HepG2 (cell line): ENCODE measurements around the gene GTF2A1L. TPM values are rescaled to one million over a fixed set of nuclear protein-coding genes. Genes with fewer than 3 reads are reported as not detected.

Experiments
- ATAC-seq: fragments of 200-7000 bp; cut with Tn5 transposase; 3 replicates; pipeline ENCODE4 v1.9.1; 2020; ENCODE audit warnings: mild to moderate bottlenecking, moderate library complexity
- BruUV-seq: library from RNA; stranded (reverse); fragments of 400-500 nt; replicated peaks from 2 replicates; lab custom pipeline; 2021; lab: Mats Ljungman, UMichigan
- CTCF ChIA-PET: fragments of 300-600 bp; formaldehyde crosslinking; extraction: SDS; loops from one replicate; lab custom pipeline; 2021; ENCODE audit warnings: low total read pairs, inconsistent platforms, low intra/inter-chr PET ratio; lab: Yijun Ruan, JAX
- POLR2A ChIA-PET: fragments of 350-600 bp; sonication (Branson Sonifier 250); formaldehyde crosslinking; loops from one replicate; lab custom pipeline; 2020; ENCODE audit warnings: antibody characterized with exemption, inconsistent platforms; lab: Yijun Ruan, JAX
- DNase-seq: peaks from one replicate; pipeline ENCODE4 v3.0.0-alpha.2; 2015; ENCODE audit warnings: low spot score
- FAIRE-seq: peaks from 3 replicates; lab custom pipeline; 2011; peaks lifted over from hg19 to GRCh38; lab: Jason Lieb, UNC
- H2AFZ ChIP-seq: one replicate; pipeline ENCODE4 v1.6.1; 2011; ENCODE audit warnings: low read length, inconsistent platforms
- H3K27ac ChIP-seq: fragments of 300-600 bp; 3 replicates; pipeline ENCODE4 v1.8.0; 2011; ENCODE audit warnings: mixed run types, mild to moderate bottlenecking, mixed read lengths, low read length, inconsistent platforms; ENCODE audit not compliant: insufficient read depth; ENCODE audit errors: extremely low read length
- H3K27me3 ChIP-seq, 2 experiments: fragments of 200-600 bp in 1 of 2; 2 replicates in 1 of 2; 3 replicates in 1 of 2; pipeline versions ENCODE4 v1.6.0 to v1.8.0; 2011; ENCODE audit warnings: low read length in 2 of 2, mild to moderate bottlenecking in 2 of 2, moderate library complexity in 2 of 2, inconsistent platforms in 1 of 2; ENCODE audit not compliant: insufficient read depth in 2 of 2, control insufficient read depth in 1 of 2
- H3K36me3 ChIP-seq, 2 experiments: fragments of 200-600 bp in 1 of 2; replicated peaks in 1 of 2; 2 replicates in 1 of 2; 3 replicates in 1 of 2; pipeline versions ENCODE4 v1.5.1 to v1.8.0; 2011; ENCODE audit warnings: low read length in 2 of 2, inconsistent platforms in 1 of 2; ENCODE audit not compliant: insufficient read depth in 2 of 2, control insufficient read depth in 1 of 2
- H3K4me1 ChIP-seq: 2 replicates; pipeline ENCODE4 v1.5.1; 2012; ENCODE audit warnings: low read length, inconsistent platforms; ENCODE audit not compliant: insufficient read depth
- H3K4me2 ChIP-seq: 2 replicates; pipeline ENCODE4 v1.6.0; 2011; ENCODE audit warnings: low read depth, low read length, inconsistent platforms
- H3K4me3 ChIP-seq, 3 experiments: fragments of 200-600 bp in 1 of 3; sonication (generic), shearing (Covaris generic) in 1 of 3; replicated peaks in 1 of 3; 2 replicates each; pipeline ENCODE4 v1.5.1; 2011 to 2016; ENCODE audit warnings: low read length in 3 of 3, inconsistent platforms in 2 of 3, low read depth in 2 of 3, mild to moderate bottlenecking in 2 of 3, control low read depth in 1 of 3, mixed read lengths in 1 of 3; ENCODE audit not compliant: insufficient read depth in 1 of 3
- H3K79me2 ChIP-seq: one replicate; pipeline ENCODE4 v1.6.1; 2011; ENCODE audit warnings: low read length, inconsistent platforms; ENCODE audit not compliant: insufficient read depth
- H3K9ac ChIP-seq: 2 replicates; pipeline ENCODE4 v1.6.0; 2011; ENCODE audit warnings: mild to moderate bottlenecking, low read depth, low read length, inconsistent platforms; ENCODE audit not compliant: insufficient read depth
- H3K9me3 ChIP-seq: 2 replicates; pipeline ENCODE4 v1.5.1; 2012; ENCODE audit warnings: mild to moderate bottlenecking, low read length
- H4K20me1 ChIP-seq: 2 replicates; pipeline ENCODE4 v1.6.0; 2011; ENCODE audit warnings: inconsistent platforms, mild to moderate bottlenecking, low read length, moderate library complexity; ENCODE audit not compliant: insufficient read depth
- ARID2 ChIP-seq: sonication (generic); formaldehyde crosslinking; IDR thresholded peaks from 2 replicates; pipeline ENCODE4 v1.8.1; 2022; ENCODE audit warnings: mild to moderate bottlenecking, missing genetic modification reagents, borderline replicate concordance
- ATAD3A ChIP-seq: sonication (generic); formaldehyde crosslinking; IDR thresholded peaks from 2 replicates; pipeline ENCODE4 v1.4.0; 2020; ENCODE audit warnings: missing genetic modification reagents
- GATA4 ChIP-seq: sonication (generic); IDR thresholded peaks from 2 replicates; pipeline ENCODE4 v1.6.1; 2016; ENCODE audit warnings: antibody characterized with exemption, low read depth, borderline replicate concordance
- HES4 ChIP-seq: sonication (generic); formaldehyde crosslinking; IDR thresholded peaks from 2 replicates; pipeline ENCODE4 v1.9.0; 2021; ENCODE audit warnings: mild to moderate bottlenecking, missing genetic modification reagents, borderline replicate concordance
- HOXA3 ChIP-seq: sonication (generic); formaldehyde crosslinking; IDR thresholded peaks from 2 replicates; pipeline ENCODE4 v1.5.0; 2020; ENCODE audit warnings: missing genetic modification reagents
- MTF1 ChIP-seq: sonication (generic); formaldehyde crosslinking; IDR thresholded peaks from 2 replicates; pipeline ENCODE4 v1.5.0; 2020; ENCODE audit warnings: missing genetic modification reagents
- NR2F1 ChIP-seq, 2 experiments: fragments of 450-650 bp in 1 of 2; formaldehyde crosslinking in 1 of 2; IDR thresholded peaks; 2 replicates each; pipeline versions ENCODE4 v1.5.0 to v1.6.1; 2016 to 2020; ENCODE audit warnings: mild to moderate bottlenecking in 1 of 2, missing compliant biosample characterization in 1 of 2, missing genetic modification reagents in 1 of 2, moderate library complexity in 1 of 2
- TEAD3 ChIP-seq: optimal IDR thresholded peaks from 2 replicates; pipeline ENCODE3; 2016; ENCODE audit warnings: borderline replicate concordance
- ZBTB34 ChIP-seq: sonication (generic); formaldehyde crosslinking; IDR thresholded peaks from 2 replicates; pipeline ENCODE4 v1.8.0; 2022; ENCODE audit warnings: mild to moderate bottlenecking, missing genetic modification reagents
- ZC3H4 ChIP-seq: sonication (generic); formaldehyde crosslinking; IDR thresholded peaks from 2 replicates; pipeline ENCODE4 v1.4.0; 2020; ENCODE audit warnings: missing genetic modification reagents, borderline replicate concordance
- ZNF335 ChIP-seq: sonication (generic); formaldehyde crosslinking; IDR thresholded peaks from 2 replicates; pipeline ENCODE4 v1.4.0; 2020; ENCODE audit warnings: missing genetic modification reagents
- ZZZ3 ChIP-seq: sonication (generic); formaldehyde crosslinking; IDR thresholded peaks from 2 replicates; pipeline ENCODE4 v1.4.0; 2020; ENCODE audit warnings: missing genetic modification reagents, mild to moderate bottlenecking, borderline replicate concordance
- WGBS: methylation state at CpG from one replicate; pipeline ENCODE4 v1.1.6; 2017; ENCODE audit warnings: low lambda C conversion rate; 5-methylcytosine and 5-hydroxymethylcytosine counted together
- in situ Hi-C: cut with HindIII; loops from 2 replicates; pipeline ENCODE4 v1.10.0; 2017; ENCODE audit warnings: low pct_unique_long_range_greater_than_20kb; ENCODE audit not compliant: extremely low pct_ligation_motif_present
- intact Hi-C: fragments of 100-400 bp; cut with micrococcal nuclease; formaldehyde crosslinking; loops from one replicate; pipeline ENCODE4 v1.10.0; 2022; ENCODE audit not compliant: unreplicated experiment
- polyA plus RNA-seq, 8 experiments: library from polyadenylated mRNA; depleted of rRNA in 3 of 8; stranded (reverse) in 7 of 8; unstranded in 1 of 8; fragments of >200 nt; fragmentation: Illumina TruSeq in 4 of 8; extraction: Trizol in 4 of 8; gene quantifications; 2 replicates each; pipeline versions ENCODE4 v1.2.1 to v1.2.3, GENCODE V29; 2011 to 2016; ENCODE audit warnings: low read depth in 4 of 8, missing spikeins in 1 of 8, mixed read lengths in 1 of 8; ENCODE audit not compliant: insufficient read depth in 1 of 8
- total RNA-seq, 5 experiments: library from RNA; depleted of rRNA; stranded (reverse); fragments of >200 nt; fragmentation: Illumina TruSeq; extraction: Trizol; gene quantifications; 2 replicates each; pipeline ENCODE4 v1.2.3, GENCODE V29; 2016; ENCODE audit warnings: low read depth in 1 of 5
- TF ChIP-seq, protein P1 (sequence below): sonication (generic); formaldehyde crosslinking; IDR thresholded peaks from 2 replicates; pipeline ENCODE4 v1.9.0; 2021; ENCODE audit warnings: missing genetic modification reagents, borderline replicate concordance
- TF ChIP-seq, protein P2 (sequence below): sonication (generic); formaldehyde crosslinking; IDR thresholded peaks from 2 replicates; pipeline ENCODE4 v1.5.1; 2020; ENCODE audit warnings: missing genetic modification reagents, mild to moderate bottlenecking, borderline replicate concordance

Gene GTF2A1L
- total and polyA plus RNA-seq, 2 of the 13 experiments (the other 11 are each of a cell fraction or from before 2014, with no cell fraction given) = not detected

DNA sequence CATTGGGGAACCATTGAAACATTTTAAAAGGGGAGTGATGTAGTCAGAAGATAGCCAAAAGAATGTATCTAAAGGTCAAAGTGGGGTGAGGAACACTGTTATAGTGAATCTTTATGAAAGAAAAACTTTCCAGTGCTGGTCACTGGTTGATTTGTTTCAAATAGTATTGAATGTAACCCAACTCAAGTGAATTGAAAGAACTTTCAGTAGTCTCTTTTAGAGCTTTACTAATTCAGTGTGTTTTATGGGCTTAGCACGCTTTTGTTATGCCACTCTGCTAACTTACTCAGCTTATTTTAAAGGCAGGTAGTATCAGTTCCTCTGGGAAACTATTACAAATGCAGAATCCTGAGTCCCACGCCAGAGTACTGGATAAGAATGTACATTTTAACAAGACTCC lies 57.3 kb downstream of the GTF2A1L start:
- no peak for ATAC-seq
- CTCF ChIA-PET = no interaction called here
- Histone ChIP-seq H3K9ac (no peak overlapping the region), H2AFZ (no peak overlapping the region), H3K36me3 (no peaks in the 10 kb centered on the region), H3K27ac (no peak overlapping the region), H3K9me3 (no peaks in the 10 kb centered on the region), H3K27me3 (no peaks in the 10 kb centered on the region), H3K4me3 (no peak overlapping the region), H3K4me2 (no peak overlapping the region), H3K79me2 (no peaks in the 10 kb centered on the region), H3K4me1 (no peaks in the 10 kb centered on the region), H4K20me1 (no peaks in the 10 kb centered on the region)
- no peak for FAIRE-seq
- TF ChIP-seq, protein P1, sequence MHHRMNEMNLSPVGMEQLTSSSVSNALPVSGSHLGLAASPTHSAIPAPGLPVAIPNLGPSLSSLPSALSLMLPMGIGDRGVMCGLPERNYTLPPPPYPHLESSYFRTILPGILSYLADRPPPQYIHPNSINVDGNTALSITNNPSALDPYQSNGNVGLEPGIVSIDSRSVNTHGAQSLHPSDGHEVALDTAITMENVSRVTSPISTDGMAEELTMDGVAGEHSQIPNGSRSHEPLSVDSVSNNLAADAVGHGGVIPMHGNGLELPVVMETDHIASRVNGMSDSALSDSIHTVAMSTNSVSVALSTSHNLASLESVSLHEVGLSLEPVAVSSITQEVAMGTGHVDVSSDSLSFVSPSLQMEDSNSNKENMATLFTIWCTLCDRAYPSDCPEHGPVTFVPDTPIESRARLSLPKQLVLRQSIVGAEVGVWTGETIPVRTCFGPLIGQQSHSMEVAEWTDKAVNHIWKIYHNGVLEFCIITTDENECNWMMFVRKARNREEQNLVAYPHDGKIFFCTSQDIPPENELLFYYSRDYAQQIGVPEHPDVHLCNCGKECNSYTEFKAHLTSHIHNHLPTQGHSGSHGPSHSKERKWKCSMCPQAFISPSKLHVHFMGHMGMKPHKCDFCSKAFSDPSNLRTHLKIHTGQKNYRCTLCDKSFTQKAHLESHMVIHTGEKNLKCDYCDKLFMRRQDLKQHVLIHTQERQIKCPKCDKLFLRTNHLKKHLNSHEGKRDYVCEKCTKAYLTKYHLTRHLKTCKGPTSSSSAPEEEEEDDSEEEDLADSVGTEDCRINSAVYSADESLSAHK = no peak
- no peak for TF ChIP-seq ARID2 (CRISPR knock-in tag)
- no peak for TF ChIP-seq ZNF335 (CRISPR knock-in tag)
- no peak for TF ChIP-seq NR2F1 (CRISPR knock-in tag; IDR thresholded peaks at IDR 0.05)
- no peak for TF ChIP-seq GATA4
- TF ChIP-seq ZC3H4 (CRISPR knock-in tag) = no peak
- TF ChIP-seq, protein P2, sequence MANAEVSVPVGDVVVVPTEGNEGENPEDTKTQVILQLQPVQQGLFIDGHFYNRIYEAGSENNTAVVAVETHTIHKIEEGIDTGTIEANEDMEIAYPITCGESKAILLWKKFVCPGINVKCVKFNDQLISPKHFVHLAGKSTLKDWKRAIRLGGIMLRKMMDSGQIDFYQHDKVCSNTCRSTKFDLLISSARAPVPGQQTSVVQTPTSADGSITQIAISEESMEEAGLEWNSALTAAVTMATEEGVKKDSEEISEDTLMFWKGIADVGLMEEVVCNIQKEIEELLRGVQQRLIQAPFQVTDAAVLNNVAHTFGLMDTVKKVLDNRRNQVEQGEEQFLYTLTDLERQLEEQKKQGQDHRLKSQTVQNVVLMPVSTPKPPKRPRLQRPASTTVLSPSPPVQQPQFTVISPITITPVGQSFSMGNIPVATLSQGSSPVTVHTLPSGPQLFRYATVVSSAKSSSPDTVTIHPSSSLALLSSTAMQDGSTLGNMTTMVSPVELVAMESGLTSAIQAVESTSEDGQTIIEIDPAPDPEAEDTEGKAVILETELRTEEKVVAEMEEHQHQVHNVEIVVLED (CRISPR knock-in tag) = no peak
- TF ChIP-seq HOXA3 (CRISPR knock-in tag) = no peak
- TF ChIP-seq HES4 (CRISPR knock-in tag) = no peak
- TF ChIP-seq MTF1 = no peak
- no peak for TF ChIP-seq ATAD3A (CRISPR knock-in tag)
- no peak for TF ChIP-seq TEAD3 (CRISPR knock-in tag)
- TF ChIP-seq ZZZ3 (CRISPR knock-in tag) = no peak
- TF ChIP-seq ZBTB34 (CRISPR knock-in tag) = no peak
- DNase-seq = no peak
- POLR2A ChIA-PET = no interaction called here
- WGBS = 3% methylated on average over 2 of the region's 2 CpGs
- intact Hi-C loops = no loop called here
- no TSS peak for BruUV-seq
- in situ Hi-C loops = no loop called here
